GM21825 (cell line): ENCODE results near the gene HERC4.
A peak's percentile ranks its signal among the peaks of the same experiment; 100 is the strongest.

ENCODE experiments used
- ATAC-seq: cut with Tn5 transposase; IDR thresholded peaks from one replicate; pipeline ENCODE4 v1.9.1; 2021; ENCODE audit warnings: mild to moderate bottlenecking, moderate library complexity; ENCODE audit not compliant: unreplicated experiment

HERC4 gene

GRCh38 chr10:68074775-68075549 lies at the start of gene HERC4:
Gene HERC4, minus strand, starts transcription at chr10:68075283. Its CDS starts 2,175 bp downstream, at chr10:68073108.
- ATAC-seq = peak; percentile 93

GRCh38 chr10:68124718-68125117 lies 49.6 kb upstream of the HERC4 start:
- no peak for ATAC-seq

- no peak for ATAC-seq
Measured at GRCh38 chr10:68121852-68122251, 46.8 kb upstream of the HERC4 start.

GRCh38 chr10:68121020-68121743 lies 46.1 kb upstream of the HERC4 start:
- ATAC-seq = no peak

- ATAC-seq = no peak
Measured at GRCh38 chr10:68118657-68119056, 43.6 kb upstream of the HERC4 start.

- ATAC-seq = no peak
Measured at GRCh38 chr10:68112837-68113236, 37.8 kb upstream of the HERC4 start.

GRCh38 chr10:68111584-68111983 lies 36.5 kb upstream of the HERC4 start:
- ATAC-seq = no peak

GRCh38 chr10:68110027-68110426 lies 34.9 kb upstream of the HERC4 start:
- ATAC-seq = no peak

GRCh38 chr10:68109331-68109730 lies 34.2 kb upstream of the HERC4 start, which contains the start of gene MYPN:
Gene MYPN, plus strand, starts transcription at chr10:68109488. Its CDS starts 11,951 bp downstream, at chr10:68121439.
- no peak for ATAC-seq

- ATAC-seq = no peak
Measured at GRCh38 chr10:68108653-68109052, 33.6 kb upstream of the HERC4 start.

- ATAC-seq = no peak
Measured at GRCh38 chr10:68108051-68108450, 33.0 kb upstream of the HERC4 start.

- ATAC-seq = no peak
Measured at GRCh38 chr10:68107651-68108050, 32.6 kb upstream of the HERC4 start.

GRCh38 chr10:68106656-68107055 lies 31.6 kb upstream of the HERC4 start:
- no peak for ATAC-seq

GRCh38 chr10:68105820-68106219 lies 30.7 kb upstream of the HERC4 start:
- no peak for ATAC-seq

GRCh38 chr10:68103901-68104300 lies 28.8 kb upstream of the HERC4 start:
- no peak for ATAC-seq

GRCh38 chr10:68103261-68103878 lies 28.3 kb upstream of the HERC4 start:
- ATAC-seq = no peak

- ATAC-seq = no peak
Measured at GRCh38 chr10:68101066-68101465, 26.0 kb upstream of the HERC4 start.

GRCh38 chr10:68099736-68100135 lies 24.7 kb upstream of the HERC4 start:
- no peak for ATAC-seq

- ATAC-seq = no peak
Measured at GRCh38 chr10:68096913-68097516, 21.9 kb upstream of the HERC4 start.

GRCh38 chr10:68095153-68095552 lies 20.1 kb upstream of the HERC4 start:
- no peak for ATAC-seq

GRCh38 chr10:68092512-68092911 lies 17.4 kb upstream of the HERC4 start:
- ATAC-seq = no peak
